Panc1 (cell line): Measurements from ENCODE around the gene IL3RA. TPM values are rescaled to one million over a fixed set of nuclear protein-coding genes. Genes with fewer than 3 reads are reported as not detected.

Experiments
- ATAC-seq: fragments of 200-7000 bp; cut with Tn5 transposase; 2 replicates; pipeline ENCODE4 v1.9.1; 2020; ENCODE audit warnings: mild to moderate bottlenecking, moderate library complexity
- Bru-seq: library from RNA; stranded (reverse); fragments of 400-500 nt; gene quantifications from one replicate; lab custom pipeline; 2021; lab: Mats Ljungman, UMichigan
- BruChase-seq, 2 experiments: library from RNA; stranded (reverse); fragments of 400-500 nt; gene quantifications; one replicate each; lab custom pipeline; 2021; lab: Mats Ljungman, UMichigan
- BruUV-seq: library from RNA; stranded (reverse); fragments of 400-500 nt; replicated peaks from 2 replicates; lab custom pipeline; 2021; lab: Mats Ljungman, UMichigan
- CTCF ChIA-PET: fragments of 300-600 bp; sonication (Branson Sonifier 250); formaldehyde crosslinking; loops from one replicate; lab custom pipeline; 2022; ENCODE audit warnings: antibody characterized with exemption; lab: Charles Lee
- POLR2A ChIA-PET: fragments of 300-600 bp; sonication (Branson Sonifier 250); formaldehyde crosslinking; loops from one replicate; lab custom pipeline; 2022; ENCODE audit warnings: antibody characterized with exemption; lab: Charles Lee
- DNase-seq: peaks from one replicate; pipeline ENCODE4 v3.0.0-alpha.2; 2010; ENCODE audit warnings: low read depth, low spot score
- H3K27ac ChIP-seq: 2 replicates; pipeline ENCODE4 v1.5.1; 2011; ENCODE audit warnings: mild to moderate bottlenecking, low read length, inconsistent platforms
- H3K27me3 ChIP-seq: fragments of 200-500 bp; sonication (Bioruptor generic); 2 replicates; pipeline ENCODE4 v1.6.0; 2014; ENCODE audit warnings: low read length, inconsistent platforms; ENCODE audit not compliant: control insufficient read depth, insufficient read depth
- H3K36me3 ChIP-seq: fragments of 200-500 bp; sonication (Bioruptor generic); 2 replicates; pipeline ENCODE4 v1.5.1; 2014; ENCODE audit warnings: inconsistent platforms, mild to moderate bottlenecking, low read length, moderate library complexity; ENCODE audit not compliant: control insufficient read depth, insufficient read depth
- H3K4me1 ChIP-seq: 2 replicates; pipeline ENCODE4 v1.5.1; 2011; ENCODE audit warnings: inconsistent platforms, mild to moderate bottlenecking, low read length, moderate library complexity; ENCODE audit not compliant: control insufficient read depth, insufficient read depth
- H3K4me3 ChIP-seq, 2 experiments: 2 replicates each; pipeline ENCODE4 v1.5.1; 2011 to 2012; ENCODE audit warnings: low read depth in 2 of 2, low read length in 2 of 2, mild to moderate bottlenecking in 2 of 2, inconsistent platforms in 1 of 2, moderate library complexity in 1 of 2
- H3K9me3 ChIP-seq: fragments of 200-500 bp; sonication (Bioruptor generic); 2 replicates; pipeline ENCODE4 v1.5.1; 2014; ENCODE audit warnings: low read depth, mild to moderate bottlenecking, inconsistent platforms, low read length, moderate library complexity; ENCODE audit not compliant: control insufficient read depth, insufficient read depth
- CTCF ChIP-seq: fragments of 450-650 bp; IDR thresholded peaks from 2 replicates; pipeline ENCODE4 v1.5.1; 2017; ENCODE audit warnings: mild to moderate bottlenecking
- POLR2AphosphoS5 ChIP-seq: IDR thresholded peaks from 2 replicates; pipeline ENCODE4 v1.6.1; 2012; ENCODE audit warnings: mild to moderate bottlenecking, low read depth, low read length, moderate library complexity
- REST ChIP-seq, 2 experiments: IDR thresholded peaks; 2 replicates each; pipeline ENCODE4 v1.6.1; 2011 to 2012; ENCODE audit warnings: low read depth in 2 of 2, control low read depth in 1 of 2, low read length in 1 of 2, mild to moderate bottlenecking in 1 of 2, moderate library complexity in 1 of 2; ENCODE audit not compliant: insufficient read depth in 1 of 2
- SIN3A ChIP-seq: IDR thresholded peaks from 2 replicates; pipeline ENCODE4 v1.6.1; 2012; ENCODE audit warnings: low read depth, mild to moderate bottlenecking, low read length, moderate library complexity, borderline replicate concordance; ENCODE audit not compliant: insufficient read depth
- TCF7L2 ChIP-seq: IDR thresholded peaks from 2 replicates; pipeline ENCODE4 v1.6.1; 2011; ENCODE audit warnings: mild to moderate bottlenecking, low read depth, low read length, inconsistent platforms
- in situ Hi-C: cut with HindIII; loops from 2 replicates; pipeline ENCODE4 v1.10.0; 2016; ENCODE audit warnings: low sequenced_read_pairs, low pct_unique_long_range_greater_than_20kb
- intact Hi-C: fragments of 100-400 bp; cut with micrococcal nuclease; formaldehyde crosslinking; loops from one replicate; pipeline ENCODE4 v1.10.0; 2022; ENCODE audit not compliant: unreplicated experiment
- long read RNA-seq: library from polyadenylated mRNA; unstranded; transcript quantifications from one replicate; pipeline ENCODE4 v2.0.0, GENCODE V29; 2021; ENCODE audit not compliant: unreplicated experiment
- polyA plus RNA-seq: library from polyadenylated mRNA; unstranded; fragments of >200 nt; gene quantifications from one replicate; pipeline ENCODE4 v1.2.1, GENCODE V29; 2012; ENCODE audit warnings: missing spikeins; ENCODE audit not compliant: insufficient read length
- total RNA-seq: library from RNA; stranded (reverse); gene quantifications from one replicate; pipeline ENCODE4 v1.2.1, GENCODE V29; 2021; ENCODE audit not compliant: unreplicated experiment

IL3RA gene
- total RNA-seq (0.28 TPM), Bru-seq, nascent RNA (percentile 9 among the genes with signal in this experiment), BruChase-seq, experiment 1, labeled RNA remaining after a 2-hour chase (percentile 10 among the genes with signal in this experiment), BruChase-seq, experiment 2, labeled RNA remaining after a 6-hour chase (percentile 14 among the genes with signal in this experiment)
- polyA plus RNA-seq: 0.45 TPM
- long read RNA-seq, partial matches to known transcripts: 0 of 3 reads
- long read RNA-seq, other reads (novel, unspliced or antisense): 1 of 3 reads

GRCh38 chrX:1336331-1336943 lies at the start of gene IL3RA:
TSS of gene IL3RA (plus strand) at chrX:1336785. CDS start at chrX:1341766, 4,981 bp downstream.
- CTCF ChIA-PET: no interaction called here
- ATAC-seq: no peak
- intact Hi-C loops (no loop called here), in situ Hi-C loops (no loop called here)
- no peaks in the 10 kb centered on the region for H3K36me3 ChIP-seq
- DNase-seq: no peak
- POLR2A ChIA-PET: no interaction called here
- H3K27me3 ChIP-seq: no peaks in the 10 kb centered on the region
- H3K27ac ChIP-seq: no peak within 1 kb of the TSS
- TF ChIP-seq SIN3A: no peak
- no TSS peak for BruUV-seq
- no peaks in the 10 kb centered on the region for H3K4me1 ChIP-seq
- peak within 1 kb of the TSS; percentile 15 to 45; a peak in 3 of 4 replicates for H3K4me3 ChIP-seq
- no peaks in the 10 kb centered on the region for H3K9me3 ChIP-seq

- TF ChIP-seq TCF7L2: no peak
- TF ChIP-seq POLR2AphosphoS5: no peak
- no peak for TF ChIP-seq CTCF
- TF ChIP-seq REST (IDR thresholded peaks at IDR 0.05; ENCODE audit: insufficient read depth in 1 of 2, low read depth in 2 of 2, low read length in 1 of 2): no peak
- no peak for TF ChIP-seq SIN3A
- Histone ChIP-seq H3K36me3 (no peaks in the 10 kb centered on the region), H3K9me3 (no peaks in the 10 kb centered on the region), H3K27me3 (no peaks in the 10 kb centered on the region), H3K27ac (no peak overlapping the region), H3K4me3 (no peak overlapping the region), H3K4me1 (no peaks in the 10 kb centered on the region)
- no peak for DNase-seq
- CTCF ChIA-PET: no interaction called here
- in situ Hi-C loops: no loop called here
- POLR2A ChIA-PET: no interaction called here
- no peak for ATAC-seq
- no TSS peak for BruUV-seq
- intact Hi-C loops: no loop called here
Measured at GRCh38 chrX:1289535-1289934, 47.0 kb upstream of the IL3RA start.
